Neuronal stem cell (in vitro differentiated cells): ENCODE results near the gene GLRX.

Experiments used
- DNase-seq: peaks from one replicate; pipeline ENCODE4 v3.0.0-alpha.2; 2013; ENCODE audit warnings: low spot score
- H2AFZ ChIP-seq: one replicate; pipeline ENCODE4 v1.6.1; 2013; ENCODE audit warnings: mild to moderate bottlenecking, low read length, inconsistent platforms
- H2AK5ac ChIP-seq: 2 replicates; pipeline ENCODE4 v1.6.1; 2013; ENCODE audit warnings: low read depth, mild to moderate bottlenecking, inconsistent platforms, low read length, moderate library complexity, mixed read lengths
- H2BK120ac ChIP-seq: 2 replicates; pipeline ENCODE4 v1.6.1; 2013; ENCODE audit warnings: low read depth, mild to moderate bottlenecking, inconsistent platforms, low read length, moderate library complexity, mixed read lengths
- H2BK12ac ChIP-seq: one replicate; pipeline ENCODE4 v1.6.1; 2013; ENCODE audit warnings: low read length, inconsistent platforms
- H2BK15ac ChIP-seq: 2 replicates; pipeline ENCODE4 v1.6.1; 2013; ENCODE audit warnings: mild to moderate bottlenecking, low read length, inconsistent platforms, mixed read lengths
- H2BK5ac ChIP-seq: one replicate; pipeline ENCODE4 v1.6.1; 2013; ENCODE audit warnings: inconsistent platforms, mild to moderate bottlenecking, low read length, moderate library complexity
- H3K14ac ChIP-seq: one replicate; pipeline ENCODE4 v1.6.1; 2013; ENCODE audit warnings: low read length, inconsistent platforms
- H3K18ac ChIP-seq: 2 replicates; pipeline ENCODE4 v1.6.1; 2013; ENCODE audit warnings: low read length, inconsistent platforms
- H3K23ac ChIP-seq: 2 replicates; pipeline ENCODE4 v1.6.1; 2013; ENCODE audit warnings: low read depth, mild to moderate bottlenecking, mixed read lengths, low read length, inconsistent platforms; ENCODE audit not compliant: poor library complexity
- H3K27ac ChIP-seq: replicated peaks from 3 replicates; pipeline ENCODE4 v1.5.1; 2013; ENCODE audit warnings: low read length, inconsistent platforms
- H3K27me3 ChIP-seq, 3 experiments: 2 replicates each; pipeline ENCODE4 v1.6.1; 2013; ENCODE audit warnings: low read length in 3 of 3, mild to moderate bottlenecking in 2 of 3, inconsistent platforms in 1 of 3, low read depth in 1 of 3, mixed read lengths in 1 of 3, moderate library complexity in 1 of 3; ENCODE audit not compliant: control insufficient read depth in 3 of 3, insufficient read depth in 3 of 3
- H3K36me3 ChIP-seq, 2 donors: replicated peaks in 1 of 2; 2 replicates each; pipeline ENCODE4 v1.6.1; 2013; ENCODE audit warnings: low read length in 2 of 2; ENCODE audit not compliant: control insufficient read depth in 2 of 2, insufficient read depth in 2 of 2
- H3K4ac ChIP-seq: 2 replicates; pipeline ENCODE4 v1.6.1; 2013; ENCODE audit warnings: inconsistent platforms, mild to moderate bottlenecking, low read length, moderate library complexity
- H3K4me1 ChIP-seq, 2 donors: 1 replicate in 1 of 2; 2 replicates in 1 of 2; pipeline ENCODE4 v1.6.1; 2013; ENCODE audit warnings: low read length in 2 of 2, low read depth in 1 of 2; ENCODE audit not compliant: control insufficient read depth in 2 of 2, insufficient read depth in 1 of 2
- H3K4me2 ChIP-seq: one replicate; pipeline ENCODE4 v1.6.1; 2013; ENCODE audit warnings: mild to moderate bottlenecking, low read length, inconsistent platforms; ENCODE audit not compliant: insufficient read depth, poor library complexity, severe bottlenecking
- H3K4me3 ChIP-seq, 2 donors: 2 replicates each; pipeline ENCODE4 v1.5.1; 2013; ENCODE audit warnings: low read length in 2 of 2, mild to moderate bottlenecking in 2 of 2, inconsistent platforms in 1 of 2, moderate library complexity in 1 of 2
- H3K79me1 ChIP-seq: one replicate; pipeline ENCODE4 v1.6.1; 2013; ENCODE audit warnings: low read depth, mild to moderate bottlenecking, inconsistent platforms, low read length, moderate library complexity
- H3K9ac ChIP-seq: one replicate; pipeline ENCODE4 v1.6.1; 2013; ENCODE audit warnings: mild to moderate bottlenecking, low read depth, low read length, inconsistent platforms; ENCODE audit not compliant: poor library complexity
- H3K9me3 ChIP-seq, 2 donors: replicated peaks in 1 of 2; 2 replicates each; pipeline versions ENCODE3 to v1.6.1; 2013; ENCODE audit warnings: low read length in 2 of 2, mild to moderate bottlenecking in 2 of 2, inconsistent platforms in 1 of 2, low read depth in 1 of 2, mixed read lengths in 1 of 2, moderate library complexity in 1 of 2; ENCODE audit not compliant: control insufficient read depth in 2 of 2, insufficient read depth in 1 of 2
- H4K8ac ChIP-seq: one replicate; pipeline ENCODE4 v1.6.1; 2013; ENCODE audit warnings: low read depth, mild to moderate bottlenecking, inconsistent platforms, low read length, moderate library complexity
- H4K91ac ChIP-seq: one replicate; pipeline ENCODE4 v1.6.1; 2013; ENCODE audit warnings: low read length, low read depth, mild to moderate bottlenecking, inconsistent platforms; ENCODE audit not compliant: poor library complexity
- WGBS, 2 donors: extraction: QIAGEN DNeasy Blood & Tissue Kit; methylation state at CpG; one replicate each; pipeline ENCODE4 v1.1.7; 2013; ENCODE audit warnings: missing lambda C conversion rate in 2 of 2, mixed read lengths in 1 of 2; ENCODE audit not compliant: insufficient read length in 2 of 2, insufficient replicate concordance in 1 of 2; ENCODE audit errors: extremely low coverage in 2 of 2; 5-methylcytosine and 5-hydroxymethylcytosine counted together

GLRX gene

DNA sequence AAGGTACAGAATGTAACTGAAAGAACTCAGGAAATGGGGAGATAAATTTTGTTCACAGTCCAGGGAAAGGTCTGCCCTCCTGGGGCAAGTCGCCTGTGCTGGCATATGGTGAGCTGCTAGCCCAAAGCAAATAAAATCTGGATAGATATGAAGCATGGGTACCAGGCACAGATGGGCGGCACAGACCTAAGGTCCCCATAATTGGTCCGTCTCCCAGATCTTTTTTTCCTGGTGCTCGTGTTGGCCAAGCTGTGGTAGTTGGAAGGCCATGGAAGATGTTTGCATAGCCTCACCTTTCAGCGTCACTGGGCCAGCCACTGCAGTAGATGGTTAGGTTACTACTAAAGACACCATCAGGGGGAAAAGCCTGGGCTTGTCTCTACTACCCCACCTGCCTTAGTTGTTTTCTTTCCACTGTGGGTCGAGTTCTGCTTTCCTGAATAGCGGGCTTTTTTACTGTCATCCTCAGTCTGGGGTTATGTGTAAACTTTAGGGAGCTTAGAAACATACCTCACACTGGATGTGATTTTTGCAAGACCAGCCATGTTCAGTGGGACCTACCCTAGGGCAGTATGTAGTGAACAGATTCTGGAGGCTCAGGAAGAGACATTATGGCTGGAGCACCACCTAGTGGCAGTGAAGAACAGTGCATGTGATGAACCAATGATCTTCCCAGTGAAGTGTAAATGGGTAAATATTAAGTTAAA lies 24.2 kb upstream of the GLRX start:
- no peaks in the 10 kb centered on the region for H3K27me3 ChIP-seq
- WGBS, 2 donors, result no CpG with 5 or more reads among the region's 7 CpGs
- H3K4ac ChIP-seq, result no peak overlapping the region

DNA sequence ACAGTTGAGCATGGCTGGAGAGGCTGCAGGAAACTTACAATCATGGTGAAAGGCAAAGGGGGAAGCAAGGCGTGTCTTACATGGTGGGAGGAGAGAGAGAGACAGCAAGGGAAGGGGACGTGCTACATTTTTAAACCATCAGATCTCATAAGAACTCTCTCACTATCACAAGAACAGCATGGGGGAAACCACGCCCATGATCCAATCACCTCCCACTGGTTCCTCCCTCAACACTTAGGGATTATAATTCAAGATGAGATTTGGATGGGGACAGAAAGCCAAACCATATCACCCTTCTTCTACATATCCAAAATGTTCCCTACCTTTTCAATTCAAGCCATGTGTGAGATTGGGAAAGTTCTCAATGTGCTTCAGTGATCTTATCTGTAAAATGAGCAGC lies 22.9 kb upstream of the GLRX start:
- Histone ChIP-seq H3K27ac (no peak overlapping the region), H3K4ac (no peak overlapping the region), H4K91ac (no peak overlapping the region), H2BK12ac (no peak overlapping the region), H3K27me3 (no peaks in the 10 kb centered on the region), H2BK120ac (no peak overlapping the region), H3K4me1 (no peaks in the 10 kb centered on the region), H3K14ac (no peak overlapping the region), H2BK5ac (no peak overlapping the region), H3K79me1 (no peaks in the 10 kb centered on the region), H3K9me3 (no peaks in the 10 kb centered on the region), H3K23ac (no peak overlapping the region), H2BK15ac (no peak overlapping the region), H2AFZ (no peak overlapping the region), H3K36me3 (no peaks in the 10 kb centered on the region), H3K4me3 (no peak overlapping the region), H2AK5ac (no peak overlapping the region), H3K4me2 (no peak overlapping the region), H3K18ac (no peak overlapping the region), H3K9ac (no peak overlapping the region), H4K8ac (no peak overlapping the region)
- no peak for DNase-seq
- no CpG with 5 or more reads among the region's 3 CpGs for WGBS, 2 donors

More for the DNA sequence above, 24.2 kb upstream of the GLRX start:
- H2BK120ac ChIP-seq, result no peak overlapping the region
- no peak overlapping the region for H3K23ac ChIP-seq
- H2BK12ac ChIP-seq, result no peak overlapping the region
- peak overlapping the region; percentile 31 for H2AFZ ChIP-seq
- H3K4me1 ChIP-seq, result no peaks in the 10 kb centered on the region
- no peaks in the 10 kb centered on the region for H3K9me3 ChIP-seq
- peak overlapping the region; percentile 11 for H3K18ac ChIP-seq
- H2BK5ac ChIP-seq, result no peak overlapping the region
- no peak overlapping the region for H4K8ac ChIP-seq
- no peak overlapping the region for H3K9ac ChIP-seq
- H3K14ac ChIP-seq, result no peak overlapping the region
- peak; percentile 60 for DNase-seq
- H3K4me2 ChIP-seq, result no peak overlapping the region
- no peaks in the 10 kb centered on the region for H3K36me3 ChIP-seq
- no peak overlapping the region for H2AK5ac ChIP-seq
- no peak overlapping the region for H2BK15ac ChIP-seq
- H3K79me1 ChIP-seq, result no peaks in the 10 kb centered on the region
- no peak overlapping the region for H3K4me3 ChIP-seq
- H3K27ac ChIP-seq, result no peak overlapping the region
- no peak overlapping the region for H4K91ac ChIP-seq

DNA sequence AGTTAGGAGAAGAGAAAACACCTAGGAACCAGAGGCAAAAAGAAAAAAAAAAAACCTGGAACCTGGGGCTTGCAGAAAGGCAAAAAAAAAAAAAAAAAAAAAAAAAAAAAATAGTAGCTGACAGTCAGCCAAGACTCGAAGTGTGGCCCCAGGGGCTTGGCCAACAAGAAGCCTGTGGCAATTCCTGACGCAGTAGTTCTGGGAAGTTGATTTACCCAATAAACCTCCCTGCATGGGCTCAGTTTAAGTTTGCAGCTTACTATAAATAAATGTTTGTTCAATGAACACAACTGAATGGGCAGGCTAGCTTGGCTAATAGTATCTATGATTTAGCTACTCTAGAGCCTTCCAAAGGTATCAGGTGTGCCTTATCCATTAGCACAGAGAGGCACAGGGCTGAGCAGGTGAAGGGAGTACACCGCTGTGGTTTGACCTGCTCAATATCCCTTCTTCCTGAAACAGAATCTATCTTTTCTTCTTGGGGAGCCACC lies 21.3 kb upstream of the GLRX start:
- Histone ChIP-seq H3K9me3 (no peaks in the 10 kb centered on the region), H3K23ac (no peak overlapping the region), H4K91ac (no peak overlapping the region), H3K4me3 (no peak overlapping the region), H3K9ac (no peak overlapping the region), H2AK5ac (no peak overlapping the region), H3K27me3 (peaks cover 0 to 3% (median 0%) of the 10 kb centered on the region in 3 experiments), H3K79me1 (no peaks in the 10 kb centered on the region), H3K36me3 (no peaks in the 10 kb centered on the region), H4K8ac (no peak overlapping the region), H2BK120ac (no peak overlapping the region), H2BK12ac (no peak overlapping the region), H2BK5ac (no peak overlapping the region), H3K14ac (no peak overlapping the region), H3K18ac (no peak overlapping the region), H3K4me2 (no peak overlapping the region), H2BK15ac (no peak overlapping the region), H2AFZ (no peak overlapping the region), H3K4ac (no peak overlapping the region), H3K27ac (no peak overlapping the region), H3K4me1 (no peaks in the 10 kb centered on the region)
- DNase-seq, result no peak
- WGBS, 2 donors, result no CpG with 5 or more reads among the region's 3 CpGs

DNA sequence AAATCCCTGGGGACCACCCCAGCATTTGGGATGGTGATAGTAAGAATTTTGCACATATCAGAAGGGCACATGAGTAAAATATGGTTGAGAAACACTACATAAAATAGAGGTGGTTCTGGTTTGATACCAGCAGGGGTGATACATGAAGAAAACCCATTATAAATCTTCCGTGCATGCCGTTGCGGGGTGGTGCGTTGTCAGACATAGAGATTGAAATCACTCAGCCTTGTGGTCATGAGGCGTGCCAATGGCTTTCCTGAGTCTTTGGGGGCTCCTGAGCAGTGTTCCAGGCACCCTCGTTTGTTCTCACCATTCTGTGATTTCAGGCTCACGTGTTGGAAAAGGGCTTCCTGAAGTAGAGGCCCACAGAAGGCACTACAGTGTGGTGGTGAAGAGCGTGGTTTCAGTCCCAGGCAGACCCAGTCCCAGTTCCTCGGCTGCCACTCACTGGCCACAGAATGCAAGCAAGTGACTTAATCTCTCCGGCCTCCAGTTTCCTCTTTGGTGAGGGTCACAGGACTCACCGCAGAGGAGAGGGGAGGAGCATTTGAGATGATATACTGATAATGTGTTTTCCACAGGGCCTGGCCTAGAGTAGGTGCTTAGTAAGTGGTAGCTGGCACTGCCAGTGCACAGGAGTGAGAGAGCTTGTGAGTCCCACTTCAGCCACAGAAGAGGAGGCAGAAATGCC lies 20.5 kb upstream of the GLRX start:
- Histone ChIP-seq H3K23ac (no peak overlapping the region), H3K4me1 (no peaks in the 10 kb centered on the region)
- WGBS, 2 donors, result no CpG with 5 or more reads among the region's 11 CpGs

More for the DNA sequence above, 20.5 kb upstream of the GLRX start:
- no peak overlapping the region for H3K4ac ChIP-seq
- no peak overlapping the region for H2AK5ac ChIP-seq
- no peaks in the 10 kb centered on the region for H3K79me1 ChIP-seq
- no peak overlapping the region for H2BK15ac ChIP-seq
- DNase-seq, result no peak
- H3K27me3 ChIP-seq, result peaks cover 0 to 3% (median 0%) of the 10 kb centered on the region in 3 experiments
- no peaks in the 10 kb centered on the region for H3K36me3 ChIP-seq
- H4K91ac ChIP-seq, result no peak overlapping the region
- H3K18ac ChIP-seq, result no peak overlapping the region
- H2BK5ac ChIP-seq, result no peak overlapping the region
- no peak overlapping the region for H3K14ac ChIP-seq
- no peak overlapping the region for H3K9ac ChIP-seq
- no peak overlapping the region for H2BK12ac ChIP-seq
- no peak overlapping the region for H2BK120ac ChIP-seq
- no peak overlapping the region for H3K27ac ChIP-seq
- no peaks in the 10 kb centered on the region for H3K9me3 ChIP-seq
- no peak overlapping the region for H4K8ac ChIP-seq
- H2AFZ ChIP-seq, result no peak overlapping the region
- H3K4me3 ChIP-seq, result no peak overlapping the region
- no peak overlapping the region for H3K4me2 ChIP-seq
